PC-3 (cell line): Measurements from ENCODE around the gene MMS19. TPM values are rescaled to one million over a fixed set of nuclear protein-coding genes. Genes with fewer than 3 reads are reported as not detected.

Source experiments
- ATAC-seq: fragments of 200-7000 bp; cut with Tn5 transposase; 2 replicates; pipeline ENCODE4 v1.9.1; 2020; ENCODE audit warnings: mild to moderate bottlenecking, moderate library complexity
- BruUV-seq: library from RNA; stranded (reverse); fragments of 400-500 nt; replicated peaks from 2 replicates; lab custom pipeline; 2021; lab: Mats Ljungman, UMichigan
- CTCF ChIA-PET: fragments of 300-600 bp; sonication (Branson Sonifier 250); formaldehyde crosslinking; loops from one replicate; lab custom pipeline; 2022; ENCODE audit warnings: antibody characterized with exemption; lab: Charles Lee
- POLR2A ChIA-PET: fragments of 300-600 bp; sonication (Branson Sonifier 250); formaldehyde crosslinking; loops from one replicate; lab custom pipeline; 2022; ENCODE audit warnings: antibody characterized with exemption; ENCODE audit not compliant: unreplicated experiment; lab: Charles Lee
- DNase-seq: peaks from one replicate; pipeline ENCODE4 v3.0.0-alpha.2; 2015
- H2AFZ ChIP-seq: fragments of 300-600 bp; sonication (generic); 2 replicates; pipeline ENCODE4 v1.6.0; 2016; ENCODE audit warnings: antibody characterized with exemption, low read length
- H3F3A ChIP-seq: fragments of 300-600 bp; sonication (generic); one replicate; pipeline ENCODE4 v1.6.0; 2017; ENCODE audit warnings: antibody characterized with exemption, low read length, control low read depth, mild to moderate bottlenecking; ENCODE audit not compliant: unreplicated experiment
- H3K27ac ChIP-seq: fragments of 300-600 bp; sonication (generic); 2 replicates; pipeline ENCODE4 v1.5.1; 2016; ENCODE audit warnings: mild to moderate bottlenecking, low read length
- H3K27me3 ChIP-seq: fragments of 300-600 bp; sonication (generic); 2 replicates; pipeline ENCODE4 v1.6.1; 2016; ENCODE audit warnings: low read length, mixed read lengths
- H3K36me3 ChIP-seq: fragments of 300-600 bp; sonication (generic); 2 replicates; pipeline ENCODE4 v1.6.1; 2016; ENCODE audit warnings: low read depth, mixed run types, low read length, mixed read lengths
- H3K4me1 ChIP-seq: fragments of 300-600 bp; sonication (generic); 2 replicates; pipeline ENCODE4 v1.5.1; 2016; ENCODE audit warnings: low read length; ENCODE audit not compliant: insufficient read depth
- H3K4me2 ChIP-seq: fragments of 300-600 bp; sonication (generic); 2 replicates; pipeline ENCODE4 v1.6.0; 2016; ENCODE audit warnings: low read length
- H3K4me3 ChIP-seq: fragments of 300-600 bp; sonication (generic); 2 replicates; pipeline ENCODE4 v1.5.1; 2016; ENCODE audit warnings: mild to moderate bottlenecking, low read length, mixed read lengths
- H3K79me2 ChIP-seq: fragments of 300-600 bp; sonication (generic); 2 replicates; pipeline ENCODE4 v1.6.1; 2017; ENCODE audit warnings: low read length, mixed read lengths
- H3K9ac ChIP-seq: fragments of 300-600 bp; sonication (generic); 2 replicates; pipeline ENCODE4 v1.6.0; 2016; ENCODE audit warnings: mild to moderate bottlenecking, low read length
- H3K9me2 ChIP-seq: fragments of 300-600 bp; sonication (generic); replicated peaks from 2 replicates; pipeline ENCODE4 v1.6.1; 2016; ENCODE audit warnings: mixed run types, low read length, mixed read lengths
- H3K9me3 ChIP-seq: fragments of 300-600 bp; sonication (generic); 2 replicates; pipeline ENCODE4 v1.6.1; 2016; ENCODE audit warnings: low read length, mixed read lengths
- H4K20me1 ChIP-seq: fragments of 300-600 bp; sonication (generic); 2 replicates; pipeline ENCODE4 v1.6.1; 2016; ENCODE audit warnings: low read length, mixed read lengths
- EZH2 ChIP-seq: fragments of 300-600 bp; sonication (generic); IDR thresholded peaks from one replicate; pipeline ENCODE4 v1.6.1; 2017; ENCODE audit warnings: antibody characterized with exemption, mild to moderate bottlenecking, low read length; ENCODE audit not compliant: unreplicated experiment
- EZH2phosphoT487 ChIP-seq: fragments of 300-600 bp; sonication (generic); IDR thresholded peaks from 2 replicates; pipeline ENCODE4 v1.6.1; 2018; ENCODE audit warnings: mild to moderate bottlenecking, antibody characterized with exemption, low read length, borderline replicate concordance
- intact Hi-C: fragments of 100-400 bp; cut with micrococcal nuclease; formaldehyde crosslinking; loops from 2 replicates; pipeline ENCODE4 v1.9.0; 2023
- total RNA-seq: library from RNA; depleted of rRNA; stranded (reverse); fragments of >200 nt; gene quantifications from 2 replicates; pipeline ENCODE4 v1.2.3, GENCODE V29; 2014; rRNA removed
- TF ChIP-seq, protein P1 (sequence below): fragments of 300-600 bp; sonication (generic); conservative IDR thresholded peaks from 2 replicates; pipeline ENCODE4 v1.5.1; 2017; ENCODE audit warnings: antibody characterized with exemption, low read depth, mild to moderate bottlenecking, low read length

The MMS19 gene
- total RNA-seq, 1 experiment from 2014 or later: 78.2 TPM

DNA sequence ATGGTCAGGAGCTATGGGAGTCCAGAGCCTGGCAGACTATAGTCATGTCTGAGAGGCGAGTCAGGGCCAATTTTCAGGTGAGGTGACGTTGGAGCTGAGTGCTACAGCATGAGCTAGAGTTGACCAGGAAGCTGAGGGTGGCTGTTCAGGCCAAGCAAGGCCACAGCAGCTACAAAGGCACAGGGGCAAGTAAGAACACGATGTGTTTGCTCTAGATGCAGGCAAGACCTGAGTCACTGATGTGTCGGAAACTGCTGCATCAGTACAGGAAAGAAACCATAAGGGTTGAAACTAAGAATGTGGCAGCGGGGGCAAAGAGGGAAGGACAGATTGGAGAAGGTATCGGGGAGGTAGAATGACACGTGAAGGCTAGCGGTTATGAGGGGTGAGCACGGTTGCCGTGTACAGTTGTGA, 85.3 kb downstream of the MMS19 start:
- no peak overlapping the region for H3K4me3 ChIP-seq
- H3F3A ChIP-seq: no peaks in the 10 kb centered on the region
- ChIA-PET CTCF (no interaction called here), POLR2A (no interaction called here)
- H3K9me3 ChIP-seq: no peaks in the 10 kb centered on the region
- H3K9me2 ChIP-seq: no peaks in the 10 kb centered on the region
- no peak for TF ChIP-seq EZH2
- ATAC-seq (peak; percentile 63), DNase-seq (peak; percentile 59)
- H3K36me3 ChIP-seq: no peaks in the 10 kb centered on the region
- H3K27ac ChIP-seq: peak overlapping the region; percentile 64
- no peaks in the 10 kb centered on the region for H4K20me1 ChIP-seq
- intact Hi-C loops: no loop called here
- no peaks in the 10 kb centered on the region for H3K79me2 ChIP-seq
- no peak overlapping the region for H3K9ac ChIP-seq
- 0 out of 2 replicates have a peak overlapping the region, but pooled peaks have one; percentile 22 for H2AFZ ChIP-seq
- H3K27me3 ChIP-seq: no peaks in the 10 kb centered on the region
- no TSS peak for BruUV-seq
- no peak overlapping the region for H3K4me2 ChIP-seq
- H3K4me1 ChIP-seq: peaks cover 13% of the 10 kb centered on the region

DNA sequence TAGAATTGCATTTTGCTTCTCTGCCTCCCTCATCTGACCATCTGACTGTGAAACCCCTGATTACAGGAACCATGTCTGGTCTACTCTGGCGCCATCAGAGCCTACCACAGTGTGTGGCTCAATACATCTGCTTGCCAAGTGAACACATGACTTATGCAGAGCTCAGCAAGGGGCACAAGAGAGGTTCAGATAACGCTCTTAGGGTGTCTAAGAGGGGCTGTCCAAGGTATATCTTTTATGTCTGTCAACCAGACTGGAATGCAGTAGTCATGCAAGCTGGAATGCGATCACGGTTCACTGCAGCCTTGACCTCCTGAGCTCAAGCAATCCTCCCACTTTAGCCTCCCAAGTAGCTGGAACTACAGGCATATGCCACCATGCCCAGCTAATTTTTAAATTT, 86.8 kb downstream of the MMS19 start:
- no peak for TF ChIP-seq EZH2phosphoT487
- no peak for TF ChIP-seq EZH2
- TF ChIP-seq, protein P1, sequence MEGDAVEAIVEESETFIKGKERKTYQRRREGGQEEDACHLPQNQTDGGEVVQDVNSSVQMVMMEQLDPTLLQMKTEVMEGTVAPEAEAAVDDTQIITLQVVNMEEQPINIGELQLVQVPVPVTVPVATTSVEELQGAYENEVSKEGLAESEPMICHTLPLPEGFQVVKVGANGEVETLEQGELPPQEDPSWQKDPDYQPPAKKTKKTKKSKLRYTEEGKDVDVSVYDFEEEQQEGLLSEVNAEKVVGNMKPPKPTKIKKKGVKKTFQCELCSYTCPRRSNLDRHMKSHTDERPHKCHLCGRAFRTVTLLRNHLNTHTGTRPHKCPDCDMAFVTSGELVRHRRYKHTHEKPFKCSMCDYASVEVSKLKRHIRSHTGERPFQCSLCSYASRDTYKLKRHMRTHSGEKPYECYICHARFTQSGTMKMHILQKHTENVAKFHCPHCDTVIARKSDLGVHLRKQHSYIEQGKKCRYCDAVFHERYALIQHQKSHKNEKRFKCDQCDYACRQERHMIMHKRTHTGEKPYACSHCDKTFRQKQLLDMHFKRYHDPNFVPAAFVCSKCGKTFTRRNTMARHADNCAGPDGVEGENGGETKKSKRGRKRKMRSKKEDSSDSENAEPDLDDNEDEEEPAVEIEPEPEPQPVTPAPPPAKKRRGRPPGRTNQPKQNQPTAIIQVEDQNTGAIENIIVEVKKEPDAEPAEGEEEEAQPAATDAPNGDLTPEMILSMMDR: no peak
- no peaks in the 10 kb centered on the region for H4K20me1 ChIP-seq
- H3K9me3 ChIP-seq: no peaks in the 10 kb centered on the region
- H3K36me3 ChIP-seq: no peaks in the 10 kb centered on the region
- ATAC-seq (no peak), DNase-seq (no peak)
- ChIA-PET POLR2A (no interaction called here), CTCF (no interaction called here)
- H3K4me3 ChIP-seq: no peak overlapping the region
- no TSS peak for BruUV-seq
- H3K27me3 ChIP-seq: no peaks in the 10 kb centered on the region
- intact Hi-C loops: no loop called here
- no peak overlapping the region for H3K27ac ChIP-seq
- no peak overlapping the region for H3K4me2 ChIP-seq
- H3K9ac ChIP-seq: no peak overlapping the region
- no peaks in the 10 kb centered on the region for H3K79me2 ChIP-seq
- no peaks in the 10 kb centered on the region for H3F3A ChIP-seq
- H2AFZ ChIP-seq: no peak overlapping the region
- no peaks in the 10 kb centered on the region for H3K9me2 ChIP-seq
- H3K4me1 ChIP-seq: peaks cover 19% of the 10 kb centered on the region

DNA sequence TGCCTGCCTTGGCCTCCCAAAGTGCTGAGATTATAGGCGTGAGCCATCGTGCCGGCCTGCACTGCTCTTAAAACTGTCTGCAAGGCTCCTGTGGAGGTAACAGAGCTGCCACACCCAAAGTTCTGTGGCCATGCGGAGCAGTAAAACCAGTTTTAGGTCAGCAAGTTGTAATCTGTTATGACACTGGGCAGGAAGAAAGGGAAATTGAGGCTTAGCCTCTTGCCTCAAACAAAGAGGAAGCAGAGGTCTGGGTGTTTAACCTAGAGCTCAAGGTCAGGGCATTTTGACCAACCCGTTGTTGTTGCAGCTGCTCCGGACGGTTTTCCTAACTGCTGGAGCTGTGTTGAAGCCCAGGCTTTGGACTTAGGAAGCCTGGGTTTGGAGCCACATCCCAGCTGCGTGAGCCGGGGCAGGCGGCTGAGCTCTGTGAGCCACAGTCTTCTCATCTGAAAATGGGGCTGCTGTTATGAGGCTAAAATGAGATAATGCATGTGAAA, 89.7 kb downstream of the MMS19 start:
- Histone ChIP-seq H3F3A (no peaks in the 10 kb centered on the region), H3K27ac (peak overlapping the region; percentile 45), H3K79me2 (no peaks in the 10 kb centered on the region), H3K27me3 (no peaks in the 10 kb centered on the region), H3K9me3 (no peaks in the 10 kb centered on the region), H2AFZ (no peak overlapping the region), H4K20me1 (no peaks in the 10 kb centered on the region), H3K4me2 (no peak overlapping the region), H3K4me1 (peaks cover 19% of the 10 kb centered on the region), H3K9me2 (no peaks in the 10 kb centered on the region), H3K36me3 (no peaks in the 10 kb centered on the region), H3K4me3 (no peak overlapping the region), H3K9ac (no peak overlapping the region)
- DNase-seq: peak; percentile 64
- intact Hi-C loops: no loop called here
- no peak for ATAC-seq
- BruUV-seq: no TSS peak
- ChIA-PET CTCF (no interaction called here), POLR2A (no interaction called here)
- no peak for TF ChIP-seq EZH2
- TF ChIP-seq, protein P1: no peak
- TF ChIP-seq EZH2phosphoT487: no peak

Other genes starting within 250 kb of the MMS19 start
- gene ARHGAP19, start 205.8 kb downstream of the MMS19 start, total RNA-seq: 8.5 and 9.8 TPM in 2 replicates
- gene FRAT1, start 179.2 kb downstream of the MMS19 start, total RNA-seq: 4.1 and 4.4 TPM in 2 replicates
- 19.2 and 26.7 TPM in 2 replicates for gene FRAT2, start 163.7 kb downstream of the MMS19 start, total RNA-seq
- 34.4 and 44.2 TPM in 2 replicates for gene RRP12, start 97.1 kb downstream of the MMS19 start, total RNA-seq
- gene PGAM1, start 72.2 kb downstream of the MMS19 start, total RNA-seq: 591 and 661 TPM in 2 replicates
- gene EXOSC1, start 52.4 kb downstream of the MMS19 start, total RNA-seq: 23.0 and 34.7 TPM in 2 replicates
- 35.1 and 47.1 TPM in 2 replicates for gene ZDHHC16, start 52.2 kb downstream of the MMS19 start, total RNA-seq
- 18.5 and 32.3 TPM in 2 replicates for gene UBTD1, start 502 bp upstream of the MMS19 start, total RNA-seq
- gene ANKRD2, start 74.4 kb upstream of the MMS19 start, total RNA-seq: 1.7 and 1.8 TPM in 2 replicates
- gene HOGA1, start 86.0 kb upstream of the MMS19 start, total RNA-seq: 0.15 TPM in 1 of 2 replicates, not detected in the other
- not detected in 2 replicates for gene C10orf62, start 91.3 kb upstream of the MMS19 start, total RNA-seq
- 6.5 and 12.9 TPM in 2 replicates for gene MORN4, start 135.1 kb upstream of the MMS19 start, total RNA-seq
- gene PI4K2A, start 142.2 kb upstream of the MMS19 start, total RNA-seq: 18.7 and 19.4 TPM in 2 replicates
- 40.7 and 44.5 TPM in 2 replicates for gene AVPI1, start 188.8 kb upstream of the MMS19 start, total RNA-seq
- gene MARVELD1, start 215.3 kb upstream of the MMS19 start, total RNA-seq: 17.6 and 25.5 TPM in 2 replicates
- gene ZFYVE27, start 238.7 kb upstream of the MMS19 start, total RNA-seq: 13.1 and 15.0 TPM in 2 replicates